ENCODE measurements around the gene ADA. TPM values are rescaled to one million over a fixed set of nuclear protein-coding genes. Genes with fewer than 3 reads are reported as not detected.
A peak's percentile ranks its signal among the peaks of the same experiment; 100 is the strongest.

The ADA gene
- total RNA-seq, 1 donor from 2014 or later: 25.3 TPM

DNA sequence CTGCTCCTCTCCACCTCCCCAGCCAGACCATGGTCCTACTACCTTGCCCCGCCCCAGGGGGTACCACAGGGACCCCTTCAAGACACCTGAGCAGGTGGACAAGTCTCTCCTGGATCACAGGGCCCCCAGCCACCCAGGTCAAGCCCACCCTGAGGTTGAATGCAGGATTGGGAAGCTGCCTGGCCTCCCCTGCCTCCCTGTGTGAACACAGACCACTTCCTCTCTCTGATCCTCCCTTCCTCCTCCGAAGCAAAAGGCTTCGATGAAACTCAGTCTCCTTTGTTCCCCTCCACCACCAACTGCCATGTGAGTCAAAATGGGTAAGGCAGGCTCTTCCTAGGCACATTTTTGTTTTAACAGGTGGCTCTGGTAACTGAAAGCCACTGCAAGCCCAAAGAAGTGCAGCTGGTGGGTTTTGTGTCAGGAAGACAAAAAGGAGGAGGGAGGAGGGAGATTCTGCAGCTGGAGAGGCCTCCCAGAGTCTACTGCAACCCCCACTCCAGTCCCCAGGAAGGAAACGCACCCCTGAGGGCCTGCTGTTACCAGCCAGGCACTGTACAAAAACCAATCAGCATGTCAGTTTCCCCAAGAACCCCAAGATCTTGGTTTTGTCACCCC lies 5.4 kb downstream of the ADA start:
- TF ChIP-seq, protein P1, sequence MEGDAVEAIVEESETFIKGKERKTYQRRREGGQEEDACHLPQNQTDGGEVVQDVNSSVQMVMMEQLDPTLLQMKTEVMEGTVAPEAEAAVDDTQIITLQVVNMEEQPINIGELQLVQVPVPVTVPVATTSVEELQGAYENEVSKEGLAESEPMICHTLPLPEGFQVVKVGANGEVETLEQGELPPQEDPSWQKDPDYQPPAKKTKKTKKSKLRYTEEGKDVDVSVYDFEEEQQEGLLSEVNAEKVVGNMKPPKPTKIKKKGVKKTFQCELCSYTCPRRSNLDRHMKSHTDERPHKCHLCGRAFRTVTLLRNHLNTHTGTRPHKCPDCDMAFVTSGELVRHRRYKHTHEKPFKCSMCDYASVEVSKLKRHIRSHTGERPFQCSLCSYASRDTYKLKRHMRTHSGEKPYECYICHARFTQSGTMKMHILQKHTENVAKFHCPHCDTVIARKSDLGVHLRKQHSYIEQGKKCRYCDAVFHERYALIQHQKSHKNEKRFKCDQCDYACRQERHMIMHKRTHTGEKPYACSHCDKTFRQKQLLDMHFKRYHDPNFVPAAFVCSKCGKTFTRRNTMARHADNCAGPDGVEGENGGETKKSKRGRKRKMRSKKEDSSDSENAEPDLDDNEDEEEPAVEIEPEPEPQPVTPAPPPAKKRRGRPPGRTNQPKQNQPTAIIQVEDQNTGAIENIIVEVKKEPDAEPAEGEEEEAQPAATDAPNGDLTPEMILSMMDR (IDR thresholded peaks at IDR 0.05): no peak
- TF ChIP-seq POLR2A (IDR thresholded peaks at IDR 0.05): no peak
- no peak for TF ChIP-seq POLR2AphosphoS5 (IDR thresholded peaks at IDR 0.05; ENCODE audit: insufficient read depth in 1 of 2, low read depth in 1 of 2)
- intact Hi-C loops (cut with DNase I): no loop called here
- DNase-seq (ENCODE audit: extremely low spot score in 2 of 2): no peak
- Histone ChIP-seq H3K27me3 (no peaks in the 10 kb centered on the region), H3K4me3 (no peak overlapping the region), H3K36me3 (no peaks in the 10 kb centered on the region), H3K4me1 (peaks cover 40% of the 10 kb centered on the region), H3K27ac (no peak overlapping the region), H3K9me3 (no peaks in the 10 kb centered on the region)

DNA sequence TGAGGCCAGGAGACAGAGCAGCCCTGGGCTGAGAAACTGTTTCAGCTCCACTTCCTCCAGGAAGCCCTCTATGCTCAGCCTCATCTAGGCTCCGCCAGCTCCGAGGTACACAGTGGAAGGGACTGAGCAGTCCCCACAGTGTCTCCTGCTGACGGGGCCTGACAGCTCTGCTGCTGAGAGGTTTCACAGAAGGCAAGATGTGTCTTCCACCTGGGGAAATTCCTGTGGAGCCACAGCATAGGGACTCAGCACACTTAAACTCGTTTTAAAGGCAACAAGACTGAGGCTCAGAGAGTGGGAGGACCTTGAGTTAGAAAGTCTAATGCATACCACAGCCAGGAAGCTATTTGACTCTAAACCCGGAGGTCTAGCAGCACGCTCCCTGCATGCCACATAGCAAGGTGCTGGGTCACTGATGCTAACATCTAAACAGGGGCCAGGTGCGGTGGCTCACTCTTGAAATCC lies 6.8 kb downstream of the ADA start:
- DNase-seq (ENCODE audit: extremely low spot score in 2 of 2): no peak
- Histone ChIP-seq H3K4me3 (no peak overlapping the region), H3K27me3 (no peaks in the 10 kb centered on the region), H3K4me1 (peaks cover 30% of the 10 kb centered on the region), H3K36me3 (no peaks in the 10 kb centered on the region), H3K27ac (peak overlapping the region; percentile 68), H3K9me3 (no peaks in the 10 kb centered on the region)
- no peak for TF ChIP-seq POLR2A (IDR thresholded peaks at IDR 0.05)
- TF ChIP-seq, protein P1 (IDR thresholded peaks at IDR 0.05): no peak
- TF ChIP-seq POLR2AphosphoS5 (IDR thresholded peaks at IDR 0.05; ENCODE audit: insufficient read depth in 1 of 2, low read depth in 1 of 2): no peak
- intact Hi-C loops (cut with DNase I): no loop called here

DNA sequence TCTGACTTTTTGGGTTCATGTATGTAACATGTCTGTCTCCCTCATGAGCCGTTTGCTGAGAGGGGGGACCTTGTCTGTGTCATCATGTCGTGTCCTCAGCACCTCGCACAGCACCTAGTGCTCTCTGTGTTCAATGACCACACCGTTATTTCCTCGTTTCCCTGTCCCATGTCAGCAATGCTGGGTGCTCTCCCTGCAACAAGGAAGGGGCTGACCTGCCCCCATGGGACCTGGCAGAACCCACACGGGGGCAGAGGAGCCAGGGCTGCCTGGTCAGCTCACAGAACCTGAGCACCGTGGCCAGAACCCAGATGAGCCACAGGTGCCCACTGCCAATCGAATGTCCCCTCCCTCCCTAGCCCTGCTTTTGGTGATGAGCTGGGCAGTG lies 7.3 kb downstream of the ADA start:
- Histone ChIP-seq H3K36me3 (no peaks in the 10 kb centered on the region), H3K4me1 (peaks cover 30% of the 10 kb centered on the region), H3K27me3 (no peaks in the 10 kb centered on the region), H3K9me3 (no peaks in the 10 kb centered on the region), H3K4me3 (no peak overlapping the region), H3K27ac (peak overlapping the region; percentile 68)
- no peak for DNase-seq (ENCODE audit: extremely low spot score in 2 of 2)
- intact Hi-C loops (cut with DNase I): no loop called here
- TF ChIP-seq, protein P1 (IDR thresholded peaks at IDR 0.05): no peak
- TF ChIP-seq POLR2A (IDR thresholded peaks at IDR 0.05) (no peak), POLR2AphosphoS5 (IDR thresholded peaks at IDR 0.05; ENCODE audit: insufficient read depth in 1 of 2, low read depth in 1 of 2) (no peak)

DNA sequence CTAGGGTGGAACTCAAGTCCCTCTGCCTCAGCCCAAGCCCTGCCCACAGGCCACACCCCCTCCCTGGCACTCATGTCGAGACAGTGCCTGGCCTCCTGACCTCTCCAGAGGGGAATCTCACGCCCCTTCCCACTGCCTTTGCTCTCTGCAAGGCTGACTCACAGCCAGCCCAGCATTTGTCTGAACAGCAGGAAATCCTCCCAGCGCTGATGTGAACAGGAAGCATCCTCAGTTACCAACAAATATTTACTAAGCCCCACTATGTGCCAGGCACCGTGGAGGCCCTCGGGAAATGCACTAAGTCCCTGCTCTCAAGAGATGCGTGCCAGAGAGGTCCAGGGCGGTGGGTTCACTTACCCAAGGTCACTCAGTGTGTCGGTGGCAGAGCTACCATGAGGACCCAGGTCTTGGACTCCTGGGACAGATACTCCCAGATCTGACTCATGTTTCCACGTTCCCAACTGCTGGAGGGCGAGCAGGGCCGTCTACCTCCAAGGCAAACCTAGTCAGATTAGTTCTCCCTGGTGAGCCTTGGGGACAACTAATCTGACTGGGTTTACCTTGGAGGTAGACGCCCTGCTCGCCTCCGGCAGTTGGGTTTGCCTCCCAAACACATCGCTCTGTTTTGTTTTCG lies 7.8 kb downstream of the ADA start:
- Histone ChIP-seq H3K4me3 (no peak overlapping the region), H3K27me3 (no peaks in the 10 kb centered on the region), H3K27ac (peak overlapping the region; percentile 68), H3K4me1 (peaks cover 30% of the 10 kb centered on the region), H3K9me3 (no peaks in the 10 kb centered on the region), H3K36me3 (no peaks in the 10 kb centered on the region)
- peak in 1 of 2 donors; percentile 34 for TF ChIP-seq POLR2AphosphoS5 (IDR thresholded peaks at IDR 0.05; ENCODE audit: insufficient read depth in 1 of 2, low read depth in 1 of 2)
- TF ChIP-seq, protein P1 (IDR thresholded peaks at IDR 0.05): no peak
- DNase-seq (ENCODE audit: extremely low spot score in 2 of 2): no peak
- intact Hi-C loops (cut with DNase I): no loop called here

DNA sequence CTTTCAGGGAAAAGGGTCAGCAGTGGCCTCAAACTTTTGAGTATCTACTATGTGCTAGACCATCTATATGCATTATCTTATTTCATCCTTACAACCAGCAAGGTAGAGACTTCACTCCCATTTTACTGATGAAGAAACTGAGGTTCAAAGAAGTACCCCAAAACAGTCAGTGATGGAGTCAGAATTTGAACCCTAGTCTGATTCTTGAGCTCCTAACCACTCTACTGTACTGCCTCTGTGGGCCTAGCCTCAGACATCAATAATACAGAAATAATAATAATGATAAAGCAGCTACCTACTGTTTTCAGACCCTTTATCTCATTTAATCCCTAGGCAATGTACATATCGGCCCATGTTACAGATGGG lies 8.4 kb downstream of the ADA start:
- intact Hi-C loops (cut with DNase I): no loop called here
- DNase-seq (ENCODE audit: extremely low spot score in 2 of 2): no peak
- Histone ChIP-seq H3K4me3 (no peak overlapping the region), H3K27me3 (no peaks in the 10 kb centered on the region), H3K9me3 (no peaks in the 10 kb centered on the region), H3K36me3 (no peaks in the 10 kb centered on the region), H3K4me1 (peaks cover 30% of the 10 kb centered on the region), H3K27ac (peak overlapping the region; percentile 68)
- TF ChIP-seq, protein P1 (IDR thresholded peaks at IDR 0.05): no peak
- TF ChIP-seq POLR2A (IDR thresholded peaks at IDR 0.05) (no peak), POLR2AphosphoS5 (IDR thresholded peaks at IDR 0.05; ENCODE audit: insufficient read depth in 1 of 2, low read depth in 1 of 2) (no peak)
